ENCODE data around the gene CEP72.

DNA sequence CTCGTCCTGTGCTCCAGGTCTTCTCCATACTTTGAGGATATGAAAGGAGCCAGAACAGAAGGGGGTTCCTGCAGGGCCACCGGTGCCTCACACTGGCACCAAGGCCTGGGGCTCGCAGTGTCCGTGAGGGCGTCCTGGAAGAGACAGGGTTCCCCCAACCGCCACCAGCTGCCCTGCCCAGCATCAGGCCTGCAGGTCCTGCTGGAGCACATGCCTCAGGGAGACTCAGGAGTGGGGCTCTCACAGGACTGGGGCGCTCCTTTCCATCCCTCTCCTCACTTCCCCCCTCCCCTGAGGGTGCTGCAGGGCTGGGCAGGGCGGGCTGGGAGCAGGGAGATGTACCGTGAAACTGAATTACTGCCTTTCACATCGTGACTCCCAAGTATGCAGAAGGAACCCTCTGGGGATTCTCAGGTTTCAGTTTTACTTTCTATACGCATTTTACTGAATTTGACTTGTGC lies 31.7 kb downstream of the CEP72 start:
- TF ChIP-seq RBAK (CRISPR knock-in tag; IDR thresholded peaks at IDR 0.05) (no peak), FOXC1 (CRISPR knock-in tag; IDR thresholded peaks at IDR 0.05; ENCODE audit: borderline replicate concordance) (no peak), MEIS1 (CRISPR knock-in tag; IDR thresholded peaks at IDR 0.05; ENCODE audit: borderline replicate concordance) (no peak), FOXK2 (IDR thresholded peaks at IDR 0.05) (no peak), ZNF30 (CRISPR knock-in tag; IDR thresholded peaks at IDR 0.05) (no peak), POLR2A (IDR thresholded peaks at IDR 0.05; ENCODE audit: insufficient read depth in 1 of 2, low read depth in 2 of 2, low read length in 2 of 2) (no peak), NFE2L2 (IDR thresholded peaks at IDR 0.05; ENCODE audit: low read length) (no peak), CREM (IDR thresholded peaks at IDR 0.05) (no peak), CREM (CRISPR knock-in tag; IDR thresholded peaks at IDR 0.05) (no peak), CHD2 (IDR thresholded peaks at IDR 0.05; ENCODE audit: low read depth, low read length) (no peak)
- TF ChIP-seq, protein P1, sequence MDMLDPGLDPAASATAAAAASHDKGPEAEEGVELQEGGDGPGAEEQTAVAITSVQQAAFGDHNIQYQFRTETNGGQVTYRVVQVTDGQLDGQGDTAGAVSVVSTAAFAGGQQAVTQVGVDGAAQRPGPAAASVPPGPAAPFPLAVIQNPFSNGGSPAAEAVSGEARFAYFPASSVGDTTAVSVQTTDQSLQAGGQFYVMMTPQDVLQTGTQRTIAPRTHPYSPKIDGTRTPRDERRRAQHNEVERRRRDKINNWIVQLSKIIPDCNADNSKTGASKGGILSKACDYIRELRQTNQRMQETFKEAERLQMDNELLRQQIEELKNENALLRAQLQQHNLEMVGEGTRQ (IDR thresholded peaks at IDR 0.05; ENCODE audit: low read depth, low read length) = no peak
- TF ChIP-seq, protein P1 (CRISPR knock-in tag; IDR thresholded peaks at IDR 0.05; ENCODE audit: borderline replicate concordance) = no peak

All from HepG2 (cell line).